MM.1S (cell line): ENCODE measurements around the gene ITSN1.

Source experiments
- DNase-seq: peaks from one replicate; pipeline ENCODE4 v3.0.0-alpha.2; 2015
- H2AFZ ChIP-seq: fragments of 300-600 bp; sonication (generic); 2 replicates; pipeline ENCODE4 v1.6.0; 2016; ENCODE audit warnings: antibody characterized with exemption, low read length
- H3F3A ChIP-seq: fragments of 300-600 bp; sonication (generic); 2 replicates; pipeline ENCODE4 v1.6.1; 2016; ENCODE audit warnings: mild to moderate bottlenecking, antibody characterized with exemption, low read length, moderate library complexity, mixed read lengths; ENCODE audit not compliant: insufficient read depth
- H3K27ac ChIP-seq: fragments of 300-600 bp; sonication (generic); 2 replicates; pipeline ENCODE4 v1.5.1; 2016; ENCODE audit warnings: mild to moderate bottlenecking, low read length
- H3K27me3 ChIP-seq: fragments of 300-600 bp; sonication (generic); replicated peaks from 2 replicates; pipeline ENCODE4 v1.6.0; 2016; ENCODE audit warnings: low read length; ENCODE audit not compliant: insufficient read depth
- H3K36me3 ChIP-seq: fragments of 300-600 bp; sonication (generic); replicated peaks from 2 replicates; pipeline ENCODE4 v1.6.1; 2016; ENCODE audit warnings: mild to moderate bottlenecking, low read length, mixed read lengths; ENCODE audit not compliant: insufficient read depth
- H3K4me1 ChIP-seq: fragments of 300-600 bp; sonication (generic); 2 replicates; pipeline ENCODE4 v1.6.1; 2016; ENCODE audit warnings: low read length, mixed read lengths
- H3K4me2 ChIP-seq: fragments of 300-600 bp; sonication (generic); 2 replicates; pipeline ENCODE4 v1.6.0; 2016; ENCODE audit warnings: low read depth, low read length
- H3K4me3 ChIP-seq: fragments of 300-600 bp; sonication (generic); 2 replicates; pipeline ENCODE4 v1.5.1; 2016; ENCODE audit warnings: low read length, mixed read lengths
- H3K79me2 ChIP-seq: fragments of 300-600 bp; sonication (generic); 2 replicates; pipeline ENCODE4 v1.6.1; 2016; ENCODE audit warnings: mixed run types, low read length, mixed read lengths
- H3K9ac ChIP-seq: fragments of 300-600 bp; sonication (generic); 2 replicates; pipeline ENCODE4 v1.6.1; 2016; ENCODE audit warnings: low read length, mixed read lengths
- H3K9me2 ChIP-seq: fragments of 300-600 bp; sonication (generic); replicated peaks from 2 replicates; pipeline ENCODE4 v1.6.1; 2016; ENCODE audit warnings: mild to moderate bottlenecking, low read length, mixed read lengths; ENCODE audit not compliant: insufficient read depth
- H3K9me3 ChIP-seq: fragments of 300-600 bp; sonication (generic); replicated peaks from 2 replicates; pipeline ENCODE4 v1.6.1; 2016; ENCODE audit warnings: mild to moderate bottlenecking, low read length, mixed read lengths; ENCODE audit not compliant: insufficient read depth
- H4K20me1 ChIP-seq: fragments of 300-600 bp; sonication (generic); 2 replicates; pipeline ENCODE4 v1.6.1; 2016; ENCODE audit warnings: mild to moderate bottlenecking, low read length, moderate library complexity, mixed read lengths; ENCODE audit not compliant: insufficient read depth
- EZH2 ChIP-seq: fragments of 300-600 bp; sonication (generic); optimal IDR thresholded peaks from 2 replicates; pipeline ENCODE3; 2017; ENCODE audit warnings: low read depth, mild to moderate bottlenecking, antibody characterized with exemption, low read length, mixed read lengths
- EZH2phosphoT487 ChIP-seq: fragments of 300-600 bp; sonication (generic); IDR thresholded peaks from 2 replicates; pipeline ENCODE4 v1.6.1; 2018; ENCODE audit warnings: antibody characterized with exemption, low read length
- TF ChIP-seq, protein P1 (sequence below): fragments of 300-600 bp; sonication (generic); IDR thresholded peaks from 2 replicates; pipeline ENCODE4 v1.5.1; 2016; ENCODE audit warnings: antibody characterized with exemption, low read length, mixed read lengths

ITSN1 gene

DNA sequence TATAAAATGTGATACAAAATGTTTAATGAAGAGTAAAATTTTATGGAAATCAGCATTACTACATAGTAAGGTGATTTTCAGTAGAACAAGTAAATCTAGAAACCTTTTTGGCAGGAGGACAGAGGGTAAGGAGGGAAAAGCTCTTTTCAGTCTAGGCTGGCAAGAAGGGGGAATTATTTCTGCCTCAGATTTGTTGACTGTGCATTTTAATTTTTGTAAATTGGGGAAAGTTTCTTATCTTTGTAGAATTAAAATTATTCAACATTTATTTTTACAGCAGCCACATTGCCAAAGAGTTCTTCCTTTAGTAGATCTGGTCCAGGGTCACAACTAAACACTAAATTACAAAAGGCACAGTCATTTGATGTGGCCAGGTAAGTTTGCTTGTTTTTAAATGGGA lies 109.2 kb downstream of the ITSN1 start:
- DNase-seq = no peak
- Histone ChIP-seq H3K4me3 (no peak overlapping the region), H3K4me2 (no peak overlapping the region), H3K4me1 (no peaks in the 10 kb centered on the region), H3K36me3 (no peaks in the 10 kb centered on the region), H3K79me2 (no peaks in the 10 kb centered on the region), H3K27me3 (no peaks in the 10 kb centered on the region), H2AFZ (no peak overlapping the region), H3K27ac (no peak overlapping the region), H3K9me3 (no peaks in the 10 kb centered on the region), H3K9ac (no peak overlapping the region), H3K9me2 (no peaks in the 10 kb centered on the region), H3F3A (no peaks in the 10 kb centered on the region), H4K20me1 (no peaks in the 10 kb centered on the region)
- TF ChIP-seq EZH2 = no peak

DNA sequence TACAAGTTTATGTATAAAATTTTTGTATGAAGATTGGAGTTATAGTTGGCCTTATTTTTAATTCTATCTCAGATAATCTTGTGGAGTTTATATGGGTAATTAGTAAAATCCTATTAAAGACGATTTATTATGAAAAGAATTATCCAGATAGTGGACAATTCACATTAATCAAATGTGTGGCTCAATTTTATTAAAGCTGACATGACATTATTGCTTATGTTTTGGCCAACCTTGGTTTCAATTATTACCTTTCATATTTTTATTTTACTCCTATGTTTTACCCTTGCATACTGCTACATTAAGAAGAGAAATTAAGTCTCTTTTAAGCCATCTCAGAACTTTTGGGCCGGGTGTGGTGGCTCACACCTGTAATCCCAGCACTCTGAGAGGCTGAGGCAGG lies 110.0 kb downstream of the ITSN1 start:
- no peaks in the 10 kb centered on the region for H3K9me2 ChIP-seq
- no peak overlapping the region for H2AFZ ChIP-seq
- H4K20me1 ChIP-seq = no peaks in the 10 kb centered on the region
- no peaks in the 10 kb centered on the region for H3K27me3 ChIP-seq
- no peak overlapping the region for H3K9ac ChIP-seq
- no peak overlapping the region for H3K4me3 ChIP-seq
- no peaks in the 10 kb centered on the region for H3K9me3 ChIP-seq
- no peak overlapping the region for H3K27ac ChIP-seq
- H3K4me2 ChIP-seq = no peak overlapping the region
- no peak for DNase-seq
- no peaks in the 10 kb centered on the region for H3K36me3 ChIP-seq
- H3K79me2 ChIP-seq = no peaks in the 10 kb centered on the region
- H3K4me1 ChIP-seq = no peaks in the 10 kb centered on the region
- H3F3A ChIP-seq = no peaks in the 10 kb centered on the region
- TF ChIP-seq, protein P1, sequence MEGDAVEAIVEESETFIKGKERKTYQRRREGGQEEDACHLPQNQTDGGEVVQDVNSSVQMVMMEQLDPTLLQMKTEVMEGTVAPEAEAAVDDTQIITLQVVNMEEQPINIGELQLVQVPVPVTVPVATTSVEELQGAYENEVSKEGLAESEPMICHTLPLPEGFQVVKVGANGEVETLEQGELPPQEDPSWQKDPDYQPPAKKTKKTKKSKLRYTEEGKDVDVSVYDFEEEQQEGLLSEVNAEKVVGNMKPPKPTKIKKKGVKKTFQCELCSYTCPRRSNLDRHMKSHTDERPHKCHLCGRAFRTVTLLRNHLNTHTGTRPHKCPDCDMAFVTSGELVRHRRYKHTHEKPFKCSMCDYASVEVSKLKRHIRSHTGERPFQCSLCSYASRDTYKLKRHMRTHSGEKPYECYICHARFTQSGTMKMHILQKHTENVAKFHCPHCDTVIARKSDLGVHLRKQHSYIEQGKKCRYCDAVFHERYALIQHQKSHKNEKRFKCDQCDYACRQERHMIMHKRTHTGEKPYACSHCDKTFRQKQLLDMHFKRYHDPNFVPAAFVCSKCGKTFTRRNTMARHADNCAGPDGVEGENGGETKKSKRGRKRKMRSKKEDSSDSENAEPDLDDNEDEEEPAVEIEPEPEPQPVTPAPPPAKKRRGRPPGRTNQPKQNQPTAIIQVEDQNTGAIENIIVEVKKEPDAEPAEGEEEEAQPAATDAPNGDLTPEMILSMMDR = no peak
- TF ChIP-seq EZH2 (no peak), EZH2phosphoT487 (no peak)

DNA sequence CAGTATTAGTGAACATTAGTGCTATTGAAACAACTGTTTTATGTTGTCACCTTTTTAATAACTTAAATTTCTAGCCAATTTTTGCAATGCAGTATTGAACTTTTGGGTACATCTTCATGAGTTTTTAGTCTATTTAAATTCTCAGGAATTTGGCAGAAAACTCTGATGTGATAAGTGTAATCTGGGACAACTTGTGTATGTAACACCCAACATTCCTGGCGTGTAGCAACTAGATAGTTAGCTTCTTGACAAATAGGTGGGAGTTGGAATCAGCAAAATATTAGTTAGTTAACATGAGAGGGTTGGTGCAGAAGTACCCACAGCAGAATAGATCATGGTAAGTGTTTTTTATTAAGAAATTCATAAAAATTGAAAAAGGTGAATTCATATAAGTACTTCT lies 111.6 kb downstream of the ITSN1 start:
- Histone ChIP-seq H3K27ac (no peak overlapping the region), H3K9me2 (no peaks in the 10 kb centered on the region), H3K9me3 (no peaks in the 10 kb centered on the region), H2AFZ (no peak overlapping the region), H3K4me3 (no peak overlapping the region), H3K79me2 (no peaks in the 10 kb centered on the region), H3K4me1 (no peaks in the 10 kb centered on the region), H3K27me3 (no peaks in the 10 kb centered on the region), H3F3A (no peaks in the 10 kb centered on the region), H4K20me1 (no peaks in the 10 kb centered on the region), H3K36me3 (no peaks in the 10 kb centered on the region), H3K9ac (no peak overlapping the region), H3K4me2 (no peak overlapping the region)
- no peak for DNase-seq
- TF ChIP-seq, protein P1 = no peak
- no peak for TF ChIP-seq EZH2

DNA sequence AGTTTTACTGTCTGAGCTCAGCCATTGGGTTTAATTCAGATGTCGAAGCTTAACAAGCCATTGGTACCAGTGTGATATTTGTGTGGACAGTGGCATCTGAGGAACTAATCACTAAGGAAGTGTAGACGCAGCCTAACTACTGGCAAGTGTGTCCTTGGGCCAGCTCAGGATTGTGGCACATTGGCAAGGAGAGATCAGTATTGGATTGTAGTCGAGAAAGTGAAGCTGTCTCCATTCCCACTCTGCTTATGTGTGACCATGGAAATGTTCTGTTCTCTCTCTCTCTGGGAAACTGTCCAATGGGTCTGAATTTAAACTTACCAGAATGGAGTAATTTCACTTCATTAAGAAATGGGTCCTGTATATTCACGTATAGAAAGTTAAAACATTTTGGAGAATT lies 112.2 kb downstream of the ITSN1 start:
- Histone ChIP-seq H3K4me2 (no peak overlapping the region), H3K4me1 (no peaks in the 10 kb centered on the region), H3F3A (no peaks in the 10 kb centered on the region), H3K36me3 (no peaks in the 10 kb centered on the region), H3K9me2 (no peaks in the 10 kb centered on the region), H3K4me3 (no peak overlapping the region), H3K79me2 (no peaks in the 10 kb centered on the region), H3K9me3 (no peaks in the 10 kb centered on the region), H2AFZ (no peak overlapping the region), H3K9ac (no peak overlapping the region), H4K20me1 (no peaks in the 10 kb centered on the region), H3K27ac (no peak overlapping the region), H3K27me3 (no peaks in the 10 kb centered on the region)
- DNase-seq = no peak
- TF ChIP-seq EZH2phosphoT487 (no peak), EZH2 (no peak)
- TF ChIP-seq, protein P1 = no peak
